NCI-H226 (cell line): ENCODE results near the gene PHACTR3.

Source experiments
- DNase-seq: peaks from one replicate; pipeline ENCODE4 v3.0.0-alpha.2; 2015

The PHACTR3 gene

DNA sequence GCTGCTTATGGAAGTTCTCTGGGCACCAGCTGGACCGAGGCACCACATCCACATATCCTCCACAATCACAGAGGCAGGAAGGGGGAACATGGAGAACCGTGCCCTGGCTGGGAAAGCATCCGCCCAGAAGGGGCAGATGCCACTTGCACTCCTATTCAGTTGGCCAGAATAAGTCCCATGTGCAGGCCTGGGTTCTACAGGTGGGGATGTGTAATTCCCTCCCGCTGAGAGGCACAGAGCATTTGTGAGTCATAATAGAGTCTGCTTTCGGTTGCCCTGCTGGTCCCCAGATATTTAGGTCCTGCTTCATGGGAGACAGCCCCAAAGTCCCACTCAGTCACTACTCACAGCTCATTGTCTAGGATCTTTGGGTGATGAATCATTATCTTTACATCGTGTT, 104.0 kb downstream of the PHACTR3 start:
- DNase-seq: no peak

DNA sequence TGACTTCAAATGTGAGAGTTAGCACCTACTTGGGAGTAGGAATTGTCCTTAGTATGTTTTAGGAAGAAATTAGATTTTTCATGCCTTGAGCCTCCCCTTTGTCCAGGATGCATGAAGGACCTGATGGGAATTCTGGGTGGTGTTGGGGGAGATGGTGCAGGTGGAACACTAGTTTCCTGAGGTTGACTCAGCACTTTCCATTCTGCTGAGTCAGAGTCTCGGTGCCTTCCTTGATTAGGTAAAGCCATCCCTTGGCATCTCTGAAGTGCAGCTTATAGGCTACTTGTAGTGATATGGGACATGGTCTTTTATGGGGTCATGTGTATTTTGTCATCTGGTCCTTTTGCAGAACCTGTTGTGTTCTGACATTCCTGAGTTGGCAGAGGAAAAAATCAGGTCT, 105.3 kb downstream of the PHACTR3 start:
- DNase-seq: no peak

DNA sequence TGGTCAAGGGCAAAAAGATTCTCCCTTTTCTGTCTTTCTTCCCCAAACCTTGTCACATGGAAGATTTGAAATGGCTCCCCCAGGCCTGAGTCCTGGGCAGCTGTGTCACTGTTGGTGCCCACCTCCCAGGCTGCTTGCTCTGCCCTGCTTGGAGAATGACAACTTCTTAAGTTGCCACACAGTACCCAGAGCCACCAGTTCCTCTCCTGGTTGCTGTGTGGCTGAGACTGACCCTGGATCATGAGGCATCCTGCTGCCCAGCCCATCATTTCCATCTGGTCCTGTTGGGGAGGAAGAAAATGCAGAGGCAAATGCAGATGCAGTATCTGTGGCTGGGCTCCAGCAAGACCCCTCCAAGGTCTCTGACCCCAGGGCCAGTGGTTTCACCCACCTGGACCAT, 113.7 kb downstream of the PHACTR3 start:
- DNase-seq: no peak

GRCh38 chr20:59718751-59719150, 114.4 kb downstream of the PHACTR3 start:
- DNase-seq: no peak

DNA sequence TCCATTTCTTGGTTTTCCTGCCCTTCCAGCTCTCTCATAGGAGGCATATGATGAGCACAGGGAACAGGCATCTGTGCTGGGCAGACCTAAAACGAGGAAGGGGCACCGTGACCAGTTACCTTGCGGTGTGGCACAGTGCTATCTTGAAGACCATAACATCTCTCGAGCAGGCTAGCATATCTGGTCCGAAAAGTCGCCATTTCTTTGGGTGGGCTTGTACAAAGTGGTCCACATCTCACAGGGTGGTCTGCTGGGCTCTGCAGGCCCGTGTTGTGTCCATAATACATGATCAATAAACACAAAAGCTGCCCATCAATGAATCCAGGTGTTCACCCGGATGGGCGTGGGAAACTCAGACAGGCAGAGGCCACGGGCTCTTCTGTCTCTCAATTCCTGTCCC, 115.7 kb downstream of the PHACTR3 start:
- DNase-seq: no peak

- no peak for DNase-seq
Measured at GRCh38 chr20:59721386-59721785, 117.0 kb downstream of the PHACTR3 start.

- DNase-seq: no peak
Measured at GRCh38 chr20:59723108-59723500, 118.8 kb downstream of the PHACTR3 start.

- DNase-seq: no peak
Measured at GRCh38 chr20:59723607-59724456, 119.5 kb downstream of the PHACTR3 start.

- DNase-seq: no peak
Measured at GRCh38 chr20:59724457-59725366, 120.4 kb downstream of the PHACTR3 start.

- DNase-seq: no peak
Measured at GRCh38 chr20:59725476-59726280, 121.3 kb downstream of the PHACTR3 start.

GRCh38 chr20:59726281-59726595, 121.9 kb downstream of the PHACTR3 start:
- DNase-seq: no peak

- DNase-seq: no peak
Measured at GRCh38 chr20:59728722-59729430, 124.5 kb downstream of the PHACTR3 start.

- DNase-seq: no peak
Measured at GRCh38 chr20:59729506-59729905, 125.2 kb downstream of the PHACTR3 start.

GRCh38 chr20:59730722-59731121, 126.4 kb downstream of the PHACTR3 start:
- no peak for DNase-seq

- DNase-seq: no peak
Measured at GRCh38 chr20:59731376-59731775, 127.0 kb downstream of the PHACTR3 start.

DNA sequence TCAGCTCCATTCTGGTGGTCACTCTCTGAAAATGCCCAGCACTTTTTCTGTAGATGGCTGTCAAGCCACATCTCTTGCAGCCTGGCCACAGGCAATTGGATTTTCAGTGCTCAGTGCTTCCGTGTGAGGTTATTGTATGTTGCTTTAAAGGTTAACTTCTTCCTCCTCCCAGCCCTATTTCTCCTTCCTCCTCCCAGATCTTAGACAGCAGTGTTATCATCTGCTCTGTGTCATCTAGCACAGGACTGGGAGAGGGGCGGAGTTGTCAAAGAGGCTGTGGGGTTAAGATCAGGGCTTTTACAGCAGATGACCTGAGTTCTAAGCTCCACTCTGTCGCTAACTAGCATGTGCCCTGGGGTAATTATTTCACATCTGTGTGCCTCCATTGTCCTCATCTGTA, 129.0 kb downstream of the PHACTR3 start:
- no peak for DNase-seq

GRCh38 chr20:59735486-59735885, 131.1 kb downstream of the PHACTR3 start:
- DNase-seq: no peak

- no peak for DNase-seq
Measured at GRCh38 chr20:59735917-59736316, 131.6 kb downstream of the PHACTR3 start.

DNA sequence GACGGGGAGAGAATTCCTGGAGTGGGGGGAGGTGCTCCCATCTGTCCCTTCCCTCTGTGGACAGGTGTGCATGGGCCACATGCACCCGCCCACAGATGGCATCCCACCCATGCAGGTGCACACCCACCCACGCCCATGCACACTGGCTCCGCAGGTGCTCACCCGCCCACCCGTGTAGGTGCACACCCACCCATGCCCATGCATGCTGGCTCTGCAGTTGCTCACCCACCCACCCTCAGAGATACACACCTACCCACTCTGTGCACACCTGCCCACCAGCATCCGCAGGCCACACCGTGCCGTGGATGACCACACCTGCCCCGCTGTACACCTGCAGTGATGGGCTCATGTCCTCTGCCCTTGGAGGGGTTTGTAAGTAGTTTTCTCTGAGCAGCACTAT, 132.0 kb downstream of the PHACTR3 start:
- DNase-seq: no peak

DNA sequence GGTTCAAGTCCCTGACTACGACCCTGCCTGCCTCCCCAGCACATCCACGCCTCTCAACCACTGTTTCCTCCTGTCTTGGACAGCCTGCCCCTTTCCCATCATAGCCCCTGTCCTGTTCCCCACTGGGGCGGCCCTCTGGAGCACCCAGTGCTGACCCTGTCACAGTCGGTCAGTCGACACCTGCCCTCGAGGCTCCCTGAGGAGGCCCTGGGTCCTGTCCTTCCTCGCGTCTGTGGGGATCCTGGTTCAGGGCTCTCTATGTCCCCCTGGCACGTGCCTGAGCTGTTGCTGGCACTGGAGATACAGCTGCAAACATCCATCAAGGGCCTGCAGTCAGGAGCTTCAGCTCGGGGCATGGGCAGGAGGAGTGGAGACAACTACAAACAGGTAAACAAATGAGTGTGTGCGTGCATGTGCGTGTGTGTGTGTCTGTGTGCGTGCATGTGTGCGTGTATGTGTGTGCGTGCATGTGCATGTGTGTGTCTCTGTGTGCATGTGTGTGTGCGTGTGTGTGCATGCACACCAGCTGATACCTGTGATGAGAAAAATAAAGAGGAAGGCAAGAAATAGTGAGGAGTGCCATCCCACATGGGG, 132.8 kb downstream of the PHACTR3 start:
- DNase-seq: no peak

- no peak for DNase-seq
Measured at GRCh38 chr20:59737816-59738215, 133.5 kb downstream of the PHACTR3 start.

DNA sequence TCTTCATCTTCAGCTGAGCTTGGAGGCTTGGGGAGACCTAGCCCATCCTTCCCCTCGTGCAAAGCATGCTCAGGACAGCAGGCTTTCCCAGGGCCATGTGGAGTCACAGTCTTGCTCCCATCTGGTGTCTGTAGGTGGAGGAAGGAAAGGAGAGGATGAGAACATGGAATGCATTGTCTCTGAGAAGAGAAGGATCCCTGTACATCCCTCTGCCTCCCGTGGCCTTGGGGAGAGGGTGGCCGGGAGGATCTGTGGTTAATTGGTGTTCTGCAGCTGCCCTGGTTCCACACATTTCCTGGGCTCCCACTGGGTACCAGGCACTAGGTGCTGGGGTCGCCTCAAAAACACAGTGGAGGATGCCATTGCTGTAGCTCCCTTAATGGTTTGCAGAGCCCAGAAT, 134.5 kb downstream of the PHACTR3 start:
- DNase-seq: no peak
